ENCODE measurements around the gene SLN.
A peak's percentile ranks its signal among the peaks of the same experiment; 100 is the strongest.
"Not testable (repeated sequence)": the region's sequence is repeated elsewhere in the genome, so short reads cannot be mapped to it uniquely, and the experiment has no call there.

Gene SLN

GRCh38 chr11:107711861-107712755 lies at the start of gene SLN:
TSS of gene SLN (minus strand) at chr11:107712056.
- no peak for DNase-seq (ENCODE audit: low read depth)

DNA sequence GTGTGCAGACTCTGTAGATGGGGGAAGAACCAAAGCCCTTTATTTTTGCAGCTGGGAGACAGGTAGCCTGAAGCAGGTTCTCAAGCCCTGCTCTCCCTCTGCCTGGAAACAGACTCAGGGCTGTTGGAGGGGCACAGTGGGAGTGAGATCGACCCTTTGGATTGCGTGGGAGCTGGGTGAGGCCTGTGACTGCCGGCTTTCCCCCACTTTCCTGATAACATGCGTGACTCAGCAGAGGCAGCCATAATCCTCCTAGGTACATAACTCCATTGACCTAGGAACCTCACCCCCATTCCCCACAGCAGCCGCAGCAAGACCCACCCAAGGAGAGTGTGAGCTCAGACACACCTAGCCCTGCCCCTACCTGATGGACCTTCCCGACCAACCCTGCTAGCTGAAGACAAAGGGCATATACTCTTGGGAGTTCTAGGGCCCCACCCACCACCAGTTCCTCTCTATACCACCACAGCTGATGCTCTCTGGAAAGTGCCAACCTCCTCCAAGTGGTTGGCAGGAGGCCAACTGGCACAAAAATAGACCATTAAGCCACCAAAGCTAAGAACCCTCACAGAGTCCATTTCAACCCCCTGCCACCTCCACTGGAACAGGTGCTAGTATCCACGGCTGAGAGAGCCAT lies 47.0 kb upstream of the SLN start:
- not testable (repeated sequence) for DNase-seq (ENCODE audit: low read depth)

DNA sequence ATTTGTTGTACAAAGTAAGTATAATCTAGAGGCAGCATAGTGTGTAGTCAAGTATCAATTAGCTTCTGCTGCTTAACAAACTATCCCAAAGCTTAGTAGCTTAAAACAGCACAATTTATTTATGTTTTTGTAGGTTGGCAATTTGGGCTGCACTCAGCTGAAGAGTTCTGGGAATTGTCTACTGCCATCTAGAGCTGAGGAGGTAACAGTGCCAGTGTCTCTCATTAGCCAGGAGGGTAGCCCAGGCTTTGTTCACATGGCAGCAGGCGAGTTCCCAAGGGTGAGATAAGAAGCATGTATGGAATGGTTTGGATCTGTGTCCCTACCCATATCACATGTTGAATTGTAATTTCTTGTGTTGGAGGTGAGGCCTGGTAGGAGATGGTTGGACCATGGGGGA lies 45.8 kb upstream of the SLN start:
- no peak for DNase-seq (ENCODE audit: low read depth)

- no peak for DNase-seq (ENCODE audit: low read depth)
These were observed 44.7 kb upstream of the SLN start for GRCh38 chr11:107756553-107756952.

DNA sequence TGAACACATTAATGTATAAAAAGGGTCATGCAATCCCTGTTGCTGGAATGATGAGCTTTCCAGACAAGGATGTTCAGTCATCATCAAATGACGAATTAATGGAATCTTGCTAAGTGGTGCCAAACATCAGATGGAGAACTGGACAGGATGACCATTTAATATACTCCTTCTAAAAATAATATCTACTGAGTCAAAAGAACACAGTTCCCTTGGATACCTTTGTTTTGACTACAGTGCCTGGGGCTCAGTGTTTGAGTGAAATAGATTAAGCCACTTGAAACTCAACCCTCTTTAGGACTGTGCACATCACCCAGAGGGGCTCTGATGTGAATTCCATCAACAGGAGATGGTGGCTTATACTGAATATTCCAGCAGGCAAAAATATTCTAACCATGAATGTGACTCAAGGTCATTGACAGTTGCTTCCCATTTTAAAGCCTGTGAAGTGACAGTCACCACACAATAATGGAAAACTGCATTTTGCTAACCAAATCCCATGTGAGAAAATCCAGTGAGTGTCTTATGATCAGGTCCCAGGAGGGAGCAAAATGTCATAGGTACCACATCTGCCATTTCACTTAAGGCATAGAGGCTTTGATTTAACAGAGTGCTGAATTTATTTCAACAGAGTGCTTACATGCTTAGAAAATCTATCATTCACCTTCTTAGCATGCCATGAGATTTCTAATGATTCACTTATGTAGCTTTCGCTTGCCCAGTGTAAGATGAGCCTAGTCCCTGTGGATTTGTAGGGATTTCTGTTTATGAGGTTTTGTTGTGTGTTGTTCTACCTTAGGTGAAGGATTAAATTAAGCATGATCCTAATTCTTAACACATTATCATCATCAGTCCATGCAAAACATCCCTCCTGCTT lies 41.3 kb upstream of the SLN start:
- DNase-seq (ENCODE audit: low read depth), result no peak

- DNase-seq (ENCODE audit: low read depth), result no peak
These were observed 40.7 kb upstream of the SLN start for GRCh38 chr11:107752508-107752907.

DNA sequence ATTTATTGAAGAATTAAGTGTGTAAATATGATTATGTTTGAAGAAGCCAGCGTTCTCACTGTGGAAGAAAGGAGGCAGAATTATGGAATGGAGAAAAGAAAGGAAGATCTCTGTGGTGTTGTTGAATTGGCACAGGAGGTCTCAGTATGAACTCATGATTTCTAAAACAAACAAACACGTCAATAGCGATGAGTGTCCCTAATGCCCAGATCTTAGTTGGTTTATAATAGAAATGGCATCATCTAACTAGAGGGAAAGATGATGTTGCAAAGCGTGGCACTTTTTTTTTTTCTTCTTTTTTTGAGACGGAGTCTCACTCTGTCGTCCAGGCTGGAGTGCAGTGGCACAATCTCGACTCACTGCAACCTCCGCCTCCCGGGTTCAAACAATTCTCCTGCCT lies 39.2 kb upstream of the SLN start:
- DNase-seq (ENCODE audit: low read depth), result no peak

GRCh38 chr11:107750313-107750712 lies 38.5 kb upstream of the SLN start:
- DNase-seq (ENCODE audit: low read depth), result no peak

GRCh38 chr11:107747622-107748021 lies 35.8 kb upstream of the SLN start:
- no peak for DNase-seq (ENCODE audit: low read depth)

DNA sequence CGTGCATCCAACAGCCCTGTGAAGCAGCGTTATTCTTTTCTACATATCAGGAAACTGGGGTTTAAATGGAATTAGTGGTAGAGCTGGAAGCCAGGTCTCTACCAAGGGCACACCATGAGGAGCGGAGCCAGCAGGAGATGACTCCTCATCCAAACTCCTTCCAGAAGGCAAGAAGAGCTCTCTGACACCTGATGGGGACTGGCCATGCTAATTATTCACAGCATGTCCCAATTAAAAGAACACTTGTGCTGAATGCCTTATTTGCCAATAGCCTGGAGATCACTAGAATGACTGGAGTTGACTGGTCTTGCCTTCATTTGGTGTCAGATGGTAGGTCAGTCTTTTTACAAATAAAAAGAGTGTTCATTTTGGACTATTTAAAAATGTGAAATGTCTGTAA lies 32.9 kb upstream of the SLN start:
- no peak for DNase-seq (ENCODE audit: low read depth)

- no peak for DNase-seq (ENCODE audit: low read depth)
These were observed 31.3 kb upstream of the SLN start for GRCh38 chr11:107743191-107743590.

DNA sequence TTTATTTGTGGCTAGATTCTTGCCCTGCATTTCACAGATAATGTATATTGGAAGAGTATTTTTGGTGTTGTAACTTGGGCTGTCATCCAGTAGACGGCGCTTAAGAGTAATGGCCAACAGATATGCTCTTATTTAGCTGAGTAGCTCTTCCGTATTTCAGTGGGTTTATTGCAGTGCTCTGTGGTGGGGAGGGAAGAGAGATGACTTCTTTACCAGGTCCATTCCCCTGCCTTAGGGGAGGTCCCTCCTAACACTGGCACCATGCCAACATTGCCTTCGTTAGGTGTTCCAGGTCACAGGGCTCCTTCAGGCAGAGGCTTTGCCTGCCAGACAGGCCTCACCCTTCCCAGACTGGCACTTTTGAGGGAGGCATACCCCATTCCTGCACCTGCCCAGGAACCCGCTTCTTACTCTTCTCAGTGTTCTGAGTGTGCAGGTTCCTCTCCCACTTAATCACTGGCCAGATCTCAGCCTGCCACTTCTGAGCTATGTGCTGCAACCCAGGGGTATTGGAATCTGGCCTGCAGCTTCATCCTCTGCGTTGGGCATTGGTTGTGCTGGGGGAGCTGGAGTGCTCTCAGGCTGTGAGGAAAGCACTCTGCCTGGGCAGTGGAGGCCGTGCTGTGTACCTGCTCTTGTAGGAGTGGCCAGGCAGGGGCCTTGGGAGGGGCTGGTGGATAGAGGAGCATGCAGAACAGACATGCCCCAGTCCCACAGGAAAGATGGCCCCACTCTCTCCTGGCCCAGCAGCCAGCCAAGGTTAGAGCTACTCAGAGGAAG lies 29.4 kb upstream of the SLN start:
- peak; percentile 19 for DNase-seq (ENCODE audit: low read depth)

DNA sequence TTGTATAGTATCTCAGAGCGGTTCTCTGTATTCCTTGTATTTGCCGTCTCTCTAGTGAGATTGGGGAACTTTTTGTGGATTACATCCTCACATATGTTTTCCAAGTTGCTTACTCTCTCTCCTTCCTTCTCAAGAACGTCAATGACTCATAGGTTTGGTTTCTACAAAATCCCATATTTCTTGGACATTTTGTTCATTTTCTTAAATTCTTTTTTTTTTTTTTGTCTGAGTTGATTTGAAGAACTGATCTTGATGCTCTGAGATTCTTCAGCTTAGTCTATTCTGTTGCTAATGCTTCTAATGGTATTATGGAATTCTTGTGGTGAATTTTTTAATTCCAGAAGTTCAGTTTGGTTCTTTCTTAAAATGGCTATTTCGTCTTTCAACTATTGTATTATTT lies 28.4 kb upstream of the SLN start:
- DNase-seq (ENCODE audit: low read depth), result no peak

GRCh38 chr11:107736546-107736945 lies 24.7 kb upstream of the SLN start:
- DNase-seq (ENCODE audit: low read depth), result no peak

- DNase-seq (ENCODE audit: low read depth), result peak; percentile 12
These were observed 21.7 kb upstream of the SLN start for GRCh38 chr11:107733518-107733917.

DNA sequence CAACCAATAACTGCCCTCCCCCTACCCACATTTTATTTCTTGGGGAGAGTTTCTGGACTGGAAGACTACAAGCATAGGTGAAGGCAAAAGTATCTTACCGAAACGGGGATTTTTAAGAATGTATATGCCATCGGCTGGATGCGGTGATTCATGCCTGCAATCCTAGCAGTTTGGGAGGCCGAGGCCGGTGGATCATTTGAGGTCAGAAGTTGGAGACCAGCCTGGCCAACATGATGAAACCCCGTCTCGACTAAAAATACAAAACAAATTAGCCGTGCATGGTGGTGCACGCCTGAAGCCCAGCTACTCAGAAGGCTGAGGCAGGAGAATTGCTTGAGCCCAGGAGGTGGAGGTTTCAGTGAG lies 20.8 kb upstream of the SLN start:
- no peak for DNase-seq (ENCODE audit: low read depth)

GRCh38 chr11:107731941-107732688 lies 20.3 kb upstream of the SLN start:
- DNase-seq (ENCODE audit: low read depth), result no peak

- DNase-seq (ENCODE audit: low read depth), result no peak
These were observed 10.8 kb upstream of the SLN start for GRCh38 chr11:107722662-107723061.

GRCh38 chr11:107721207-107721606 lies 9.4 kb upstream of the SLN start:
- DNase-seq (ENCODE audit: low read depth), result no peak

DNA sequence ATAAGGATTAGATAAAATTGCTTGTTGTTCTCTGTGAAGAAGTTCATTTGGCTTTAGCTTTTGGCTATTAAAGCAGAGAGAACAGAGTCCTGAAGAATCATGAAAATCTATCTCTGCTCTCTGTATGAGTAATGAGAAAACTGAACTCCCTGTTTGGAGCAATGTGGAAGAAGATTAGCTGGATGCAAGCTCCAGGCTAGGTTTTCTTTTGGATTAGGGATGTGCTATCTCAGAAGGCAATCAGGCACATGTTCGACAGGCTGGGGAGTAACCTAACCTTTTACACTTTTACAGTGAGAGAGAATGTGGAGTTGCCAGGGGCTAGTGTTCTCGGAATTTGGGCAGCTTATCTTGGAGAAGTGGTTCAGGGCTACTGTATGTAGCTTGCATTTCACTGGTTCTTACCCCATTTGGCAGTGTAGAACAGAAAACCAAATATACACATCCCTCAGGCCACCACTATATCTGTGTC lies 8.5 kb upstream of the SLN start:
- no peak for DNase-seq (ENCODE audit: low read depth)

Data from fibroblast of gingiva (primary cell).